Measurements from ENCODE around the gene KRT40.

KRT40 gene

DNA sequence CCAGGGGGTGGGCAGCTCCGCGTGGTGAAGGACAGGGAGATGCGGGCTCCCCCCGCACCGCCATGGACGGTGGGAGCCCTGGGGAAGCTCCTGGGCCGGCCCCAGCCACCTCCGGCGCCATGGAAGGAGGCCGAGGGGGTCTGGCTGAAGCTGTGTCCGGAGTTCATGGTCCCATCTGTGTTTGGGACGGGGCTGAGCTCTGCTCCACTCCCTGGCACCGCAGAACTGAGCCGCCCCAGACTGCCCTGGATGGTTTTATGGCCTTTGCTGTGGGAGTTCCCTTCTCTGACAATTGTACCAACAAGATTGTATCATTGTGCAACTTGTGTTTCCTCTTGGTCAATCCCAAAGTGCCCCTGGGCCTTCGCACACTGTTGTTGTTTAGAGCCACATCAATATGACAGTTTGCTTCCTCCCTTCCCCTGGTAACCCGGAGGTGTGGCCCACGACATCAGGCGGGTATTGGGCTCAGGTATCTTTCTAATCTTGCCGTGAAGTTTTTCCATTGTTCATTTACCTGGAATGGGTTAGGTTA lies 47.6 kb downstream of the KRT40 start:
- H3K36me3 ChIP-seq (ENCODE audit: control insufficient read depth, insufficient read depth, low read length), result no peaks in the 10 kb centered on the region
- no peak overlapping the region for H3K4me3 ChIP-seq (replicated peaks; ENCODE audit: low read depth, low read length)
- TF ChIP-seq, protein P1, sequence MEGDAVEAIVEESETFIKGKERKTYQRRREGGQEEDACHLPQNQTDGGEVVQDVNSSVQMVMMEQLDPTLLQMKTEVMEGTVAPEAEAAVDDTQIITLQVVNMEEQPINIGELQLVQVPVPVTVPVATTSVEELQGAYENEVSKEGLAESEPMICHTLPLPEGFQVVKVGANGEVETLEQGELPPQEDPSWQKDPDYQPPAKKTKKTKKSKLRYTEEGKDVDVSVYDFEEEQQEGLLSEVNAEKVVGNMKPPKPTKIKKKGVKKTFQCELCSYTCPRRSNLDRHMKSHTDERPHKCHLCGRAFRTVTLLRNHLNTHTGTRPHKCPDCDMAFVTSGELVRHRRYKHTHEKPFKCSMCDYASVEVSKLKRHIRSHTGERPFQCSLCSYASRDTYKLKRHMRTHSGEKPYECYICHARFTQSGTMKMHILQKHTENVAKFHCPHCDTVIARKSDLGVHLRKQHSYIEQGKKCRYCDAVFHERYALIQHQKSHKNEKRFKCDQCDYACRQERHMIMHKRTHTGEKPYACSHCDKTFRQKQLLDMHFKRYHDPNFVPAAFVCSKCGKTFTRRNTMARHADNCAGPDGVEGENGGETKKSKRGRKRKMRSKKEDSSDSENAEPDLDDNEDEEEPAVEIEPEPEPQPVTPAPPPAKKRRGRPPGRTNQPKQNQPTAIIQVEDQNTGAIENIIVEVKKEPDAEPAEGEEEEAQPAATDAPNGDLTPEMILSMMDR (IDR thresholded peaks at IDR 0.05; ENCODE audit: insufficient read depth, low read length, poor library complexity, severe bottlenecking), result no peak
- H3K27me3 ChIP-seq (replicated peaks; ENCODE audit: control insufficient read depth, insufficient read depth, low read length), result peaks cover 3% of the 10 kb centered on the region; the same call in 1 of the 2 replicates
- no peak for DNase-seq (ENCODE audit: extremely low read depth, insufficient read length)

DNA sequence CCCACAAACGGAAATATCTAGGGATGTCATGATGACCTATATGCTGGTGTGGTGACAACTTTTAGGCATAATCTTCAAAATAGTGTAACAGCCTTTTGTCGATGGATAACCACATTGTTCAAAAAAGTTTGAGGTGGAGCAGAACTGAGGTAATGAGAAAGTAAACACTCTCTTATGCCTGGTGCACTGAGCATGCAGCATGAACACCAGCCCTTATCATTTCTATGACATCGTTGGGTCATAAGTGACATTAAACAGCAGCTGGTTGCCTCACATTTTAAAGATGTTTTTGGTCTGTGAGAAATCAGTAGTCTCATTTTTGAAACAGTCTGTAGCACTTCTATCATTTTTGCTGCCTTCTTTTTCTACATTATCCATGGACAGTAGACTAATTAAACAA lies 48.5 kb downstream of the KRT40 start:
- H3K36me3 ChIP-seq (ENCODE audit: control insufficient read depth, insufficient read depth, low read length), result no peaks in the 10 kb centered on the region
- no peak overlapping the region for H3K4me3 ChIP-seq (replicated peaks; ENCODE audit: low read depth, low read length)
- TF ChIP-seq, protein P1 (IDR thresholded peaks at IDR 0.05; ENCODE audit: insufficient read depth, low read length, poor library complexity, severe bottlenecking), result no peak
- no peak for DNase-seq (ENCODE audit: extremely low read depth, insufficient read length)
- H3K27me3 ChIP-seq (replicated peaks; ENCODE audit: control insufficient read depth, insufficient read depth, low read length), result peaks cover 3% of the 10 kb centered on the region; the same call in 1 of the 2 replicates

DNA sequence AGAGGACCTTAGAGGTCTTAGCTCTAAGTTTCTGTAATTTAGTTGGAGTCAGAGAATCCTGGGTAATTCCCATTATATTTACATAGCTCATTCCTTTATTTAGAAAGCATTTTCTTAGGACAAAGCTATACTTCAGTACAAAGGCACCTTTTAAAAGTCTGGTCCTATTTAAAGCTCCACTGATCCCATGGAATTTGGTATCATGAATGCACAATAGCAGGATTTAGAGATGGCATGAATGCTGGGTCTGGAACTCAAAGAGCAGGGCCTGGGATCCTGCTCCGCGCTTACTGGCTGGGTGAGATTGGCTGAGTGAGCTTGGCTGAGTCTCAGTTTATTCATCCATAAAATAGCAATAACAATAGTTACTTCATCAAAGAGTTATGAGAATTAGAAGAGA lies 51.5 kb downstream of the KRT40 start:
- H3K4me3 ChIP-seq (replicated peaks; ENCODE audit: low read depth, low read length), result no peak overlapping the region
- no peak for DNase-seq (ENCODE audit: extremely low read depth, insufficient read length)
- TF ChIP-seq, protein P1 (IDR thresholded peaks at IDR 0.05; ENCODE audit: insufficient read depth, low read length, poor library complexity, severe bottlenecking), result no peak
- H3K27me3 ChIP-seq (replicated peaks; ENCODE audit: control insufficient read depth, insufficient read depth, low read length), result peaks cover 3% of the 10 kb centered on the region; the same call in 1 of the 2 replicates
- no peaks in the 10 kb centered on the region for H3K36me3 ChIP-seq (ENCODE audit: control insufficient read depth, insufficient read depth, low read length)

DNA sequence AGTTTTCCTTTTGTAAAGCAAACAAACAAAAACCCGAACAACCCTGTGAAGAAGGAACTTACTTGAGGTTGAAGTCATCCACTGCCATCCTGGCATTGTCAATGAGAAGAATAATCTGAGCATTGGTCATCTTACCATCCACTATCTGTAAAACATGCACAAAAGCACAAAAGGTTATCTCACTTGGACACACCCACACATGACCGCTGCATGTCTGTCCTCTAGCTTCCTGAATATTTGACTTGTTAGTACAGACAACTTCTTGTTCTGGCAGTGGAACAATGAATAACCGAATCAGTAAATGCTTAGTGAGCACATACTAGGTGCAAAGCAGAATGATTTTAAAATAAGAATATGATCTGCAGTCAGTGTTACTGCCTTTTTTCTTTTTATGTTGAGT lies 52.8 kb downstream of the KRT40 start:
- TF ChIP-seq, protein P1 (IDR thresholded peaks at IDR 0.05; ENCODE audit: insufficient read depth, low read length, poor library complexity, severe bottlenecking), result no peak
- no peak overlapping the region for H3K4me3 ChIP-seq (replicated peaks; ENCODE audit: low read depth, low read length)
- no peaks in the 10 kb centered on the region for H3K36me3 ChIP-seq (ENCODE audit: control insufficient read depth, insufficient read depth, low read length)
- peaks cover 1% of the 10 kb centered on the region; the same call in 1 of the 2 replicates for H3K27me3 ChIP-seq (replicated peaks; ENCODE audit: control insufficient read depth, insufficient read depth, low read length)
- DNase-seq (ENCODE audit: extremely low read depth, insufficient read length), result no peak
